ENCODE results near the gene LILRB2. TPM values are rescaled to one million over a fixed set of nuclear protein-coding genes. Genes with fewer than 3 reads are reported as not detected.
"Not testable (repeated sequence)": the region's sequence is repeated elsewhere in the genome, so short reads cannot be mapped to it uniquely, and the experiment has no call there.

LILRB2 gene
- total RNA-seq, result 1 to 10 TPM; 1.5 to 6.3 TPM
- total RNA-seq, result 0 reads per million in 2 donors

- ATAC-seq, result no peak
Observed at GRCh38 chr19:54281007-54281728, at the start of gene LILRB2. Gene LILRB2 (minus strand): TSS chr19:54281110. CDS start chr19:54280496, 614 bp downstream.

GRCh38 chr19:54329476-54330165 lies 48.7 kb upstream of the LILRB2 start:
- peaks cover 11% of the 10 kb centered on the region for H3K4me1 Mint-ChIP-seq
- H3K4me3 Mint-ChIP-seq, result no peak overlapping the region
- no peak for ATAC-seq
- no peaks in the 10 kb centered on the region for H3K36me3 Mint-ChIP-seq (ENCODE audit: low read depth)
- no peak for DNase-seq
- no peak overlapping the region for H3K27ac Mint-ChIP-seq
- no peaks in the 10 kb centered on the region for H3K9me3 ChIP-seq (ENCODE audit: control insufficient read depth, low read length, poor library complexity, severe bottlenecking)
- H3K27me3 Mint-ChIP-seq, result peaks cover 23% of the 10 kb centered on the region

More at GRCh38 chr19:54281007-54281728, at the start of gene LILRB2:
- no peak for DNase-seq
- Mint-ChIP-seq H3K27me3 (peaks cover 67% of the 10 kb centered on the region), H3K4me3 (no peak within 1 kb of the TSS), H3K36me3 (ENCODE audit: low read depth) (peaks cover 6% of the 10 kb centered on the region), H3K27ac (no peak within 1 kb of the TSS), H3K4me1 (peaks cover 11% of the 10 kb centered on the region)
- no peaks in the 10 kb centered on the region for H3K9me3 ChIP-seq (ENCODE audit: control insufficient read depth, low read length, poor library complexity, severe bottlenecking)

DNA sequence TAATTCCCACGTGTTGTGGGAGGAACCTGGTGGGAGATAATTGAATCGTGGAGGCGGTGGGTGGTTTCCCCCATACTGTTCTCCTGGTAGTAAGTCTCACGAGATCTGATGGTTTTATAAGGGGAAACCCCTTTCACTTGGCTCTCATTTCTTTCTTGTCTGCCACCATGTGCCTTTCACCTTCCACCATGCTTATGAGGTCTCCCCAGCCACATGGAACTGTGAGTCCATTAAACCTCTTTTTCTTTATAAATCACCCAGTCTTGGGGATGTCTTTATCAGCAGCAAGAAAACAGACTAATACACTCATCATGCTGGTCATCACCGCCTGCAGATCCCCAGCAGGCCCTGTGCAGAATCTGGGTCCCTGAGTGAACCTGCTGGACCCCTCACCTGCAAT lies 47.9 kb upstream of the LILRB2 start:
- not testable (repeated sequence) for H3K27ac Mint-ChIP-seq; ATAC-seq; DNase-seq; H3K36me3 Mint-ChIP-seq (ENCODE audit: low read depth); H3K4me3 Mint-ChIP-seq; H3K9me3 ChIP-seq (ENCODE audit: control insufficient read depth, low read length, poor library complexity, severe bottlenecking)
- peaks cover 11% of the 10 kb centered on the region for H3K4me1 Mint-ChIP-seq
- H3K27me3 Mint-ChIP-seq, result peaks cover 19% of the 10 kb centered on the region

DNA sequence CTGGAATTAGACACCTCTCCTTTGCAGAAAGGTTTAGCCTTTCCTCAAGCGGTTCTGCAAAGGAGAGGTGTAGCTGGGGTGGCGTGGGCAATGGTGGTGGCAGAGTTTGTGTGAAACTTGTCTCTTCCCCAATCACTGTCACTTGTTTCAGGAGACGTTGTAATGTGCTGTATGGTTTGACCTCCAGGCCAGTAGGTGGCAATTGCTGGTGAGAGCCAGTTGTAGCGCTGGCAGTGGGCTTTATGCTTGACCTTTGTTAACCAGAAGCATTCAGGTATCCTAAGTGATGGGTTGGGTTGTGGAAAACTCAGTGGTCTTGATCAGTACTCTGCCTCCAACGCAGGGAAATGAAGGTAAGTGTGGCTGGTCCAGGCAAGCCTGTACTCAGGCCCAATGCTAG lies 44.7 kb upstream of the LILRB2 start:
- DNase-seq, result no peak
- Mint-ChIP-seq H3K4me3 (no peak overlapping the region), H3K4me1 (peaks cover 9% of the 10 kb centered on the region), H3K27me3 (peaks cover 26% of the 10 kb centered on the region), H3K36me3 (ENCODE audit: low read depth) (no peaks in the 10 kb centered on the region), H3K27ac (no peak overlapping the region)
- H3K9me3 ChIP-seq (ENCODE audit: control insufficient read depth, low read length, poor library complexity, severe bottlenecking), result no peaks in the 10 kb centered on the region
- ATAC-seq, result no peak

- Mint-ChIP-seq H3K27ac (no peak overlapping the region), H3K4me1 (peaks cover 9% of the 10 kb centered on the region)
- peak; percentile 72 for ATAC-seq
Observed at GRCh38 chr19:54325194-54325621, 44.3 kb upstream of the LILRB2 start.

GRCh38 chr19:54324071-54324470 lies 43.2 kb upstream of the LILRB2 start:
- Mint-ChIP-seq H3K27ac (no peak overlapping the region), H3K4me3 (no peak overlapping the region), H3K4me1 (peaks cover 10% of the 10 kb centered on the region), H3K36me3 (ENCODE audit: low read depth) (no peaks in the 10 kb centered on the region), H3K27me3 (peaks cover 34% of the 10 kb centered on the region)
- ATAC-seq, result no peak
- no peak for DNase-seq
- no peaks in the 10 kb centered on the region for H3K9me3 ChIP-seq (ENCODE audit: control insufficient read depth, low read length, poor library complexity, severe bottlenecking)

More at GRCh38 chr19:54325194-54325621, 44.3 kb upstream of the LILRB2 start:
- H3K9me3 ChIP-seq (ENCODE audit: control insufficient read depth, low read length, poor library complexity, severe bottlenecking), result no peaks in the 10 kb centered on the region
- DNase-seq, result peak in 2 of 3 donors; percentile 24 to 43
- H3K27me3 Mint-ChIP-seq, result peaks cover 31% of the 10 kb centered on the region
- no peak overlapping the region for H3K4me3 Mint-ChIP-seq
- no peaks in the 10 kb centered on the region for H3K36me3 Mint-ChIP-seq (ENCODE audit: low read depth)

DNA sequence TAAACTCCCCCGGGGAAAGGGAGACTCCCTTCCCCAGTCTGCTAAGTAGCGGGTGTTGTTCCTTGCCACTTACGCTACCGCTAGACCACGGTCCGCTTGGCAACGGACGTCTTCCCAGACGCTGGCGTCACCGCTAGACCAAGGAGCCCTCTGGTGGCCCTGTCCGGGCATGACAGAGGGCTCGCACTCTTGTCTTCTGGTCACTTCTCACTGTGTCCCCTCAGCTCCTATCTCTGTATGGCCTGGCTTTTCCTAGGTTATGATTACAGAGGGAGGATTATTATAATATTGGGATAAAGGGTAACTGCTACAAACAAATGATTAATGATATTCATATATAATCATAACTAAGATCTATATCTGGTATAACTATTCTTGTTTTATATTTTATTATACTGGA lies 42.0 kb upstream of the LILRB2 start:
- H3K9me3 ChIP-seq (ENCODE audit: control insufficient read depth, low read length, poor library complexity, severe bottlenecking); DNase-seq; H3K4me3 Mint-ChIP-seq; ATAC-seq; H3K27ac Mint-ChIP-seq; H3K36me3 Mint-ChIP-seq (ENCODE audit: low read depth): not testable (repeated sequence)
- Mint-ChIP-seq H3K27me3 (peaks cover 36% of the 10 kb centered on the region), H3K4me1 (peaks cover 11% of the 10 kb centered on the region)

- H3K4me1 Mint-ChIP-seq; ATAC-seq; H3K27ac Mint-ChIP-seq; DNase-seq; H3K9me3 ChIP-seq (ENCODE audit: control insufficient read depth, low read length, poor library complexity, severe bottlenecking); H3K36me3 Mint-ChIP-seq (ENCODE audit: low read depth); H3K4me3 Mint-ChIP-seq: not testable (repeated sequence)
- H3K27me3 Mint-ChIP-seq, result peaks cover 42% of the 10 kb centered on the region
Observed at GRCh38 chr19:54322295-54322694, 41.4 kb upstream of the LILRB2 start.

- H3K27me3 Mint-ChIP-seq, result peaks cover 46% of the 10 kb centered on the region
- ATAC-seq (no peak), DNase-seq (no peak)
- peaks cover 7% of the 10 kb centered on the region for H3K4me1 Mint-ChIP-seq
- H3K9me3 ChIP-seq (ENCODE audit: control insufficient read depth, low read length, poor library complexity, severe bottlenecking), result no peaks in the 10 kb centered on the region
- H3K4me3 Mint-ChIP-seq, result no peak overlapping the region
- no peak overlapping the region for H3K27ac Mint-ChIP-seq
- H3K36me3 Mint-ChIP-seq (ENCODE audit: low read depth), result no peaks in the 10 kb centered on the region
Observed at GRCh38 chr19:54319892-54320670, 39.2 kb upstream of the LILRB2 start.

- H3K27ac Mint-ChIP-seq, result no peak overlapping the region
- no peaks in the 10 kb centered on the region for H3K9me3 ChIP-seq (ENCODE audit: control insufficient read depth, low read length, poor library complexity, severe bottlenecking)
- H3K4me3 Mint-ChIP-seq, result no peak overlapping the region
- peaks cover 41% of the 10 kb centered on the region for H3K27me3 Mint-ChIP-seq
- ATAC-seq, result peak; percentile 54
- no peak for DNase-seq
- peaks cover 5% of the 10 kb centered on the region for H3K4me1 Mint-ChIP-seq
- H3K36me3 Mint-ChIP-seq (ENCODE audit: low read depth), result no peaks in the 10 kb centered on the region
Observed at GRCh38 chr19:54319049-54319448, 38.1 kb upstream of the LILRB2 start.

DNA sequence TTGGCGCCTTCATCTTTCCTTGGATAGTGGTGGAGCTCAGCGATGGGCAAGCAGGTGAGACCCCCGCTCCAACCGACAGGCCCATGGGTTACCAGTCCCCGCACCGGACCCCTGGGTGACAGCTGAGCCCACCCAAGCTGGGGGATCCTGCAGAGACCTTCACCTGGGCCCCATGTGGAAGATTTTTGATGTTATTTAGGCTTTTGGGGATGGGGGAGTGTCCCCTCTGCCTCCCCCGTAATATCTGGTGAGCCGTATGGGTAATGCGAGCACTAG lies 37.0 kb upstream of the LILRB2 start:
- DNase-seq (no peak), ATAC-seq (no peak)
- Mint-ChIP-seq H3K4me1 (peaks cover 5% of the 10 kb centered on the region), H3K4me3 (no peak overlapping the region), H3K27ac (no peak overlapping the region), H3K36me3 (ENCODE audit: low read depth) (no peaks in the 10 kb centered on the region), H3K27me3 (peaks cover 49% of the 10 kb centered on the region)
- H3K9me3 ChIP-seq (ENCODE audit: control insufficient read depth, low read length, poor library complexity, severe bottlenecking), result no peaks in the 10 kb centered on the region

- peaks cover 5% of the 10 kb centered on the region for H3K4me1 Mint-ChIP-seq
- H3K4me3 Mint-ChIP-seq, result no peak overlapping the region
- no peak overlapping the region for H3K27ac Mint-ChIP-seq
- no peak for ATAC-seq
- no peaks in the 10 kb centered on the region for H3K36me3 Mint-ChIP-seq (ENCODE audit: low read depth)
- no peak for DNase-seq
- H3K27me3 Mint-ChIP-seq, result peaks cover 53% of the 10 kb centered on the region
- no peaks in the 10 kb centered on the region for H3K9me3 ChIP-seq (ENCODE audit: control insufficient read depth, low read length, poor library complexity, severe bottlenecking)
Observed at GRCh38 chr19:54317108-54317964, 36.4 kb upstream of the LILRB2 start.

DNA sequence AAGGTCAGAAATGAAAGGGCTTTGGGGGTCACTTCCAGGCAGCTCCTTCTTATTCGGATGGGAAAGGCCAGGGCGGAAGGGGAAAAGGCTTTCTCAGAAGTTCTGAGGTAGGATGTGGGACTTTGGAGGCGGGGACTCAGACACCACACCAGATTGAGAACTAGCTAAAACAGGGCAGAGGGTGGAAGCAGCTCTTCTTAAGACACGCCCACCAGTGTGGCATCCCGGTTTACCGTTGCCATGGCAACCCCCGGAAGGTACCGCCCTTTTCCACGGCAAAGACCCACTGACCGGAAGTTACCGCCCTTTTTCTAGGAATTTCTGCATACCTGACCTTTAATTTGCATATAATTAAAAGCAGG lies 35.8 kb upstream of the LILRB2 start:
- H3K27me3 Mint-ChIP-seq, result peaks cover 52% of the 10 kb centered on the region
- no peaks in the 10 kb centered on the region for H3K36me3 Mint-ChIP-seq (ENCODE audit: low read depth)
- ATAC-seq (no peak), DNase-seq (no peak)
- no peak overlapping the region for H3K4me3 Mint-ChIP-seq
- no peak overlapping the region for H3K27ac Mint-ChIP-seq
- H3K4me1 Mint-ChIP-seq, result peaks cover 5% of the 10 kb centered on the region
- H3K9me3 ChIP-seq (ENCODE audit: control insufficient read depth, low read length, poor library complexity, severe bottlenecking), result no peaks in the 10 kb centered on the region
